Body of pancreas (tissue), 4 donors: ENCODE results near the gene RNF5.

ENCODE experiments used
- CTCF ChIP-seq, 7 experiments: fragments of 450-650 bp in 4 of 7; fragments of 200-600 bp in 3 of 7; sonication (generic) in 3 of 7; IDR thresholded peaks; one replicate each; pipeline ENCODE4 v1.5.1; 2016 to 2019; ENCODE audit warnings: antibody characterized with exemption in 7 of 7
- POLR2A ChIP-seq, 3 donors: fragments of 450-650 bp; IDR thresholded peaks; one replicate each; pipeline ENCODE4 v1.6.1; 2016; ENCODE audit warnings: antibody characterized with exemption in 3 of 3, mild to moderate bottlenecking in 2 of 3

GRCh38 chr6:32194388-32194787, 16.2 kb downstream of the RNF5 start:
- TF ChIP-seq CTCF (IDR thresholded peaks at IDR 0.05), result no peak
- no peak for TF ChIP-seq POLR2A (IDR thresholded peaks at IDR 0.05)
